GM18502 (cell line): ENCODE measurements around the gene DPY19L1.
A peak's percentile ranks its signal among the peaks of the same experiment; 100 is the strongest.
"Not testable (repeated sequence)": the region's sequence is repeated elsewhere in the genome, so short reads cannot be mapped to it uniquely, and the experiment has no call there.

Source experiments
- ATAC-seq: cut with Tn5 transposase; IDR thresholded peaks from one replicate; pipeline ENCODE4 v1.9.1; 2021; ENCODE audit warnings: mild to moderate bottlenecking; ENCODE audit not compliant: unreplicated experiment, poor library complexity

DPY19L1 gene

DNA sequence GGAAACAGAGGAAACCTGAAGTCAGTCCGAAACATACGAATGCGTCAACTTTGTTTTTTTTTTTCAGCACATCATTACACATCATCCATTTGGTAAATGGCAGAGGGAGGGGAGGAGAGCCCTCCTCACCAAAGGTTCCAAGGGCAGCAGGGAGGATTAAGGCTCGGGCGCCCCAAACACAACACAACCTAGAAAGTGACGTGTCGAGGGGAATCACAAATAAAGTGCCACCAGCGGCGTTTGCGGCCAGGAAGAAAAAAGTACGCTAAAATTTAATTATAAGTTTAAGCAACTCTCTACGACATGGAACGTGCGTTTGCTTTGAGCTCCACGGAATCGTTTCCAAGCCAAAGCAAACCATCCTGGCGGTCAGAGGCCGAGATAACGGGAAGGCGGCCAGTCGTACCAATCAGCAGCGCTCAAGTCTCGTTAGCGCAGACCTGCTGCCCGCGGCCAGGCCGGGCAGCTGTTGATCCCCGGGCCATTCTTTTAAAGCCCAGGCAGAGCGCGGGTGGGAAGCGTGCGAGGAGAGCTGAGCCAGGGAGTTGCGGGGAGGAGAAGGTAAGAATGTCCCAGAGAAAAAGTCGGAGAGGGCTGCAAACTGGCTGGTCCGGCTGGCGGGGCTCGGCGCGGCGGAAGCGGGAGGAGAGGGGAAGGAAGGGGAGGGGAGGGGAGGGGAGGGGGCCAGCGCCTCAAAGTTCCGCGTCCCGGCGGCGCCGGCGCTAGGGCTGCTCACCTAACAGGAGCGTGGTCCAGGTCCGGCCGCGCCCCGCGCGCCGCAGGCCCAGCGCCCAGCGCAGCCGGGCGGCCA lies 719 bp downstream of the DPY19L1 start:
- ATAC-seq = no peak

DNA sequence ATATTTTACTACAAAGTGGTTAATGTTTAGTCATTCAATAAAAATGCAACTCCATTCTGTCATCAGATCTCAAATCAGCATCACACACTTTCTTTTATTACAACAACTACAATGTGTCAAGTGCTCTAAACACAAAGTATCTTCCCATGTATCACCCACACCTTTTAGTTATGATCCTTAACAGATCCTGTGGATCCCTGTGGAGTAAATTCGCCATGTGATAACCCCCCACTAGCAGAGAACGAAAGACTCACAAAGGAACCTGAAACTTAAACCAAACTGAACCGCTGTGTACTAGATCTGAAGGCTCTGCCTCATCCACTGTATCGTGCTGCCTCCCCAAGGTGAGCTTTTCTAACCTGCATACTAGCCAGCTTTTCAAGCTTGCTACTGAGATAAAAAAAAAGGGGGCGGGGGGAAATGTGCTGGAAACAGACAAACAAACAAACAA lies 1.7 kb downstream of the DPY19L1 start:
- no peak for ATAC-seq

DNA sequence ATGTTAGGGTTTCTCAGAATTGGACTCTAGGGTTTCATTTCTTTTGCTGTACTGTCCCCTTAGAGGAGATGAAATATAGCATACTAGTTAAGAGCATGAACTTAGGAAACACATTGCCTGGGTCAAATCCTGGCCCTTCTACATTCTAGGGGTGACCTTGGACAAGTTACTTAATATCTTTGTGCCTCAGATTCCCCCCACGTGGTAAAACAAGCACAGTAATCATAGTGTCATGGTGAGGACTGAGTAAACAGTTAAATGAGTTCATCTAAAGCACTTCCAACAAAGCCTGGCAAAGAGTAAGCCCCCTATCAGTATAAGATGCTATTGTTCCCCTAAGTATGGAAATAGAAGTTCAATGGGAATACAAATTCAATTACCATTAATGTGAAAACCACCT lies 5.1 kb downstream of the DPY19L1 start:
- ATAC-seq = no peak

- no peak for ATAC-seq
Measured at GRCh38 chr7:35030848-35031247, 6.4 kb downstream of the DPY19L1 start.

GRCh38 chr7:35029311-35029710 lies 8.0 kb downstream of the DPY19L1 start:
- no peak for ATAC-seq

DNA sequence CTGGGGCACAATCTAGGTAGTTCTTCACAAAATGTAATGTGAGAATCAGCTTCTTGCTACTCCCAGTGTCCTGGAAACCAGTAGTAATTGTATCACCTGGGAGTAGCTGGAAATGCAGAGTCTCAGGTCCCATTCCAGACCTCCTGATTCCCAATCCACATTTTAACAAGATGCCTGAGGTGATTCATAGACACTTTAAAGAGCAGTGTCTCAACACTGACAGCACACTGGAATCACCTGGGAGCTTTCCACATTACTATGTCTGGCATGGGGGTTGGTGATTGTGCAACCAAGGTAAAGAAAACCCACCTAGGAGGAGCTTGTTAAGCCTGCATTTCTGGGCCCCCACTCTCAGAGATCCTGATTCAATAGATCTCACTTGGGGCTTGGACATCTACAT lies 11.1 kb downstream of the DPY19L1 start:
- ATAC-seq = no peak

DNA sequence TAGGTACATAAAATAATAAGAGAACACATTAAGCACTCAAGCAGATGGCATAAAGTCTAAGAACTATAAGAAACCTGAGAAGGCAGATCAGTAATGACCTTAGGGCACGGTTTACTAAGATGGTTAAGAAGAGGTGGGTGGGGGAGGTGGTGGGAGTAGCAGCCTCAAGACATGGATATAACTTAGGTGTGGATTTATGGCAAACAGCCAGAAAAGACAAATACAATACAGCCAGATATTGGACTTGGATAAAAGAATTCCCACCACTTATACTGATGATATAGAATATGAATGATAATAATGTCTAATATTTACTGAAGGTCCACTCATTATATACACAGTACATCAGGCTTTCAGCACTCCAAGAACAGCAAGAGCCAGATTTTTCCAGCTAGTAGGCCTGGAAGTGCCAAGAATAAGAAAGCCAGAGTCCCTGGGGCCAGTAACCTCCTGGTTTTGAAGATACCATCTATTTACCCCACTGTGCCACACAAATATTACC lies 11.9 kb downstream of the DPY19L1 start:
- ATAC-seq = no peak

DNA sequence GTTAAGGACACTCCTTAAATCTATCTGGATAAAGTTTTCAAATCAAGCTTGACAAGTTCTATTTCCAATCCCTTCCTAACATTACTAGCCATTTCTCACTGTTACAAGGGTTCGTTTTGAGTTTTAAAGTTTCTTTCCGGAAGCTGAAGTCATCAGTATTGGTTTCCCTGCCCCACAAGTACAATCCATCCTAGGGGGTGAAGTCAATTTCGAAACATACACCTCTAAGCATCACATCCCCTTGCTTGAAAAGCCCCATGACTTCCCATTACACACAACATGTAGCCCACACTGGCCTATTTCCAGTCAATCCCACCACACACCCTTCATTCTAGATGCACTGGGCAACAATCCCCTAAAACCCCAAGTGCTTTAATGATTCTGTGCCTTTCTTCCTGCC lies 13.0 kb downstream of the DPY19L1 start:
- ATAC-seq = peak; percentile 75

DNA sequence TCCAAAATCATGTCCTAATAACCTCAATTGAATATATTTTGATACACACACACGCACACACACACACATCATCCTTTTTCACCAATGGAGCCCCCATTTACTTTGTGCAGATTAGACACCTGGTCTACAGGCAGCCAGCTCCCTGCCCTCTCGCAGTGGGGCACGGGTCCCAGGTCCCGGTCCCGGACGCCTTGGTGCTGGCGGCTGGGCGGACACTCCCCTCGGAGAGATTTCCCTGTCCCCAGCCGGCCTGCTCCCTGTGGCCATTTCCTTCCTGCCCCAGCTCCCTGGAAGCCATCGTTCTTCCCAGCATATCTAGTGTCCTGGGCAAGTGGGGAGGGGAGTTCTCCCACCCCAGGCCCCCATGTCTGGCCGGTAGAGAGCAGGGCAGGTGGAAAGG lies 14.6 kb downstream of the DPY19L1 start:
- ATAC-seq = no peak

DNA sequence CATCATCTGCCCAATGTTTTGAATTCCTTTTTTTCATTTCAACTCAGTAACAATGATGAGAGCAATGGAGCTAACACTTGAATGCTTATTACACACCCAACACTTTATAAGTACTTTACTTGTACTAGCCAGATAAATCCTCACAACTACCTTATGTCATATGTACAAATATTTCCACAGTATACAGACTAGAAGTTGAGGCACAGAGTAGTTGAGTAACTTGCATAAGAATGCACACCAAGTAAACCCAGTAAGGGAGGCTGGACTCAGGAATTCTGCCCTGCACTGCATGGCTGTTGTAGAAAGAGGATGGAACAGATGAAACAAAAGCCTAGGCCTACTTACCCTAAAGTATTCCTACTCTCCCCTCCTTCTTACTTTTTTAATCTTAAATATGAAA lies 15.8 kb downstream of the DPY19L1 start:
- no peak for ATAC-seq

DNA sequence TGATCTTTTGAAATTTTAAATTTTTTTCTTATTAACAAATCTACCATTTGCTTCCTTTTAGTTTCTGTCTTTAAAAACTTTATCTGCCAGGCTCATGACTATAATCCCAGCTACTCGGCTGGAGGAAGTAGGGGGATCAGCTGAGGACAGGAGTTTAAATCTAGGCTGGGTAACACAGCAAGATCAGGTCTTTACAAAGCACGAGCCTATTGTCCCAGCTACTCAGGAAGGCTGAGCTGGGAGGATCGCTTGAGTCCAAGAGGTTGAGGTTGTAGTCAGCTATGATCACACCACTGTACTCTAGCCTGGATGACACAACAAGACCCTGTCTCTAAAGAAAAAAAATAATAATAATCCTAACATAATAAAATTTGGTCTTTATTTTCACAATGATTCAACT lies 17.5 kb downstream of the DPY19L1 start:
- no peak for ATAC-seq

- ATAC-seq = no peak
Measured at GRCh38 chr7:35019179-35019729, 18.0 kb downstream of the DPY19L1 start.

GRCh38 chr7:35015346-35015859 lies 21.9 kb downstream of the DPY19L1 start:
- no peak for ATAC-seq

DNA sequence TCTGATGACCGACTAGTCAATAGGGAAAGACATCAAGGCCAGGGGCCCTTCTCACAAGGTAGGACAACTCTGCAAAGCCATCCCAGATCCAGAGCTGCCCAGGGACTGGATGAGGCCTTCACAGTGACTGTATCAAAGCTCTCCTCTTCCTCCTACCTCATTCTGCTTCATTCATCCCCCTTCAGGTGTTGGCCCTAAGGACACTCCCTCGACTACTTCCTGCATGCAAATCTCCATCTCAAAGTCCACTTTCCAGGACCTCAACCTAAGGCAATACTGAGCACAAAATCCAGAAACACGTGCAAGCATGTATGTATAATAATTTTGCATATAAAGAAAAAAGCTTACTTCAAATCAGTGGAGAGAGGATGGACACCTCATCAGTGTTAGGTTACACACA lies 25.1 kb downstream of the DPY19L1 start:
- no peak for ATAC-seq

DNA sequence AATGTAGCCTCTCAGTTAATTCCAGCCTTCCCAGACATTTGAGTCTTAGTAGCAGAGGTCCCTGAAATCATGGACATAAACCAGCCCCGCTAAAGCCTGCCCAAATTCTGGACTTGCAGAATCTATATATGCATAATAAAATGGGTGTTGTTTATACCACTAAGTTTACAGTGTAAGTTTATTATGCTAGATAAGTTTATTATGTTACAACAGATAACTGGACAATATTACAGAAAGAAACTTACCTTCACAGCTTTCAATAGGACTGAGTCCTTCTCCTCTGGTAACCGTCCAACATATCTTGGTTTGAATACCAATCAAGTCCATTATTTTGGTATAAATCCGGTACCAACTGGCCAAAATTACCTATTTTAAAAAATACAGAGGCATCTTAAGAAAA lies 26.2 kb downstream of the DPY19L1 start:
- ATAC-seq = no peak

DNA sequence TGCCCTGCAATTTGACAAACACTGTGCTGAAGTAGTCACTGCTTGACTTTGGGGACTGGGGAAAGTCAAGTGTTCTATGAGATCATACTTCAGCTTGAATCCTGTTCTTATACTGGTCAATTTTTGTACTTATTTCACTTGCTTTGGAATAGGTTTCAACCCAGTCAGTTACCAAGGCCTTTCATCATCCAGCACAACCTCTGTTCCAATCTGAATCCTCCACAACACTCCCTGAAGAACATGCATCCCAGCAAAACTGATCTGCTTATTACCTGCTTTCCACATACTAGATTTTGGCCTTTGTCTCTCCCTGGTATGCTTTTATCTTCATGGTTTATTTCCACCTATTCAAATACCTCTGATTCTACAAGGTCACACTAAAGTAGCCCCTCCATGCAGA lies 29.5 kb downstream of the DPY19L1 start:
- ATAC-seq = no peak

GRCh38 chr7:35004531-35005095 lies 32.7 kb downstream of the DPY19L1 start:
- no peak for ATAC-seq

DNA sequence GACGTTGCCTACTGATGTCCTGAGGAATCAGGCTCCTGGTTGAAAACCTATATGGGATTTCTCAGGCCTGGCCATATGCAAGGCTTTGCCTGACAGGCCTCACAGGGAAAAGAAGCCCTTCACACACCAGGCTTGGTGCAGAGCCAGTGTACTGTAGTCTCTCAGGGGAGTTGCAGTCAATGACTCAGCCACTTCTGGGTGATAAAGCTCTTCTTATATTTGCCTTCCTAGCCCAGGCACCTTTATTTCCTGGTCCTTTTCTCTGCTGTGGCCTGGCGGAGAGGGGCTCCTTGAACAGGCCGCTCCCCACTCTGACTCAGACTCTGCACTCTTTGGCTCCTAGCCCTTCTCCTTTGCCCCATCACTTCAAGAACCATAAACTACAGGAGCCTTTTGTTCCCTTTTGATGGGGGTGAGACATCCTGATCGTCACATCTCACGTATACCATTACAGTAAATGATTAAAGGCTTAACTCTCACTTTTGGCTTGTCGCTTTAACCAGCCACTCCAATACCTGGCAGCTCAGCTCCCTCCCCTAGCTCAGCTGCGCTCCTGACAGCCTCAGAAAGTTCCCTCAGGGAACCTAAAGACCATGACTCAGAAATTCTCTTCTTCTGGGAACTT lies 33.5 kb downstream of the DPY19L1 start:
- no peak for ATAC-seq

DNA sequence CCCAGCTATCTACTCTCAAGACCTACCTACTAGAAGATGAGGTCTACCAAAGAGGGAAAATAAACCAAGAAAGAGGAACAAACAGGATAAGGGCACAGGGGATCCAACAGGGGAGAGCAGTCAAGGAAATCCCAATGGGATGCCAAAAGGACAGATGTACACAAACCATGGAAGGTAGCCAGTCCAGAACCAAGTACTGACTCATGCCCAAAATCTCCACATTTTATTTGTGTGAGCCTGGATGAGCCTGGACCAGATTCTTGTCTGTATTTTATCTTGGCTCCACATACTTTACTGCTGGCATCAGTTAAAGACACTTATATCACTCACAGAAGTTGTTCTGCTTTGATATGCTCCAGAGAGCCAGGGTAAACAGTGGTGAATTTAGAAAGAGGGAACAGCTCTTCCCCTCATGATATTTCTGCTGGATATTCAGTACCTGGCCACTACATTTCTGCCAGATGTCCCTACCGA lies 34.1 kb downstream of the DPY19L1 start:
- not testable (repeated sequence) for ATAC-seq

GRCh38 chr7:34998335-34998734 lies 39.0 kb downstream of the DPY19L1 start:
- not testable (repeated sequence) for ATAC-seq
